ENCODE measurements around the gene TEX38.
"Not testable (repeated sequence)": the region's sequence is repeated elsewhere in the genome, so short reads cannot be mapped to it uniquely, and the experiment has no call there.

Gene TEX38

DNA sequence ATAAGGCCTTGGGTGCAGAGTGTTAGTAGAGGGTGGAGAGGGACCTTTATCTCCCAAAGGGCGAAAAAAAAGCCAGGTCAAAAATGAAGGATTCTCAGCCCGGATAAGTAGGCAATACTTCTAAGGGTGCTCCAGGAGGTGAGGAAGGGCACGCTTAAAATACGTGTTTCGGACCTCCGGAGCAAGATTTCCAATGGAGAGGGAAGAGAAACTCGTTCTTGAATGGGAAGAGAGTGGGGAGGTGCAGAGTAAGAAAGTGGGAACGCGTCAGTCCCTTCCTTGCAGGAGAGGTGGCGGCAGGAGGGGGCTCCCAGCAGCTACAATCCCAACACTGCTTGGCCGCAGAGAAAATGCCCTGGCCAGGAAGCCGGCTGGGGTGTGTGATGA, 46.7 kb downstream of the TEX38 start:
- Histone ChIP-seq H3K4me1 (ENCODE audit: insufficient read depth, low read length) (peaks cover 27% of the 10 kb centered on the region), H3K27ac (ENCODE audit: low read depth, low read length) (peak overlapping the region; percentile 81), H3K4me3 (ENCODE audit: low read depth in 1 of 2, low read length in 2 of 2) (peak overlapping the region; percentile 81 to 84), H3K36me3 (ENCODE audit: insufficient read depth, low read length) (peaks cover 17% of the 10 kb centered on the region), H3K9ac (ENCODE audit: low read length) (peak overlapping the region; percentile 52), H3K27me3 (ENCODE audit: control insufficient read depth in 1 of 2, insufficient read depth in 2 of 2, low read length in 2 of 2) (no peaks in the 10 kb centered on the region), H3K9me3 (ENCODE audit: low read length) (no peaks in the 10 kb centered on the region)

DNA sequence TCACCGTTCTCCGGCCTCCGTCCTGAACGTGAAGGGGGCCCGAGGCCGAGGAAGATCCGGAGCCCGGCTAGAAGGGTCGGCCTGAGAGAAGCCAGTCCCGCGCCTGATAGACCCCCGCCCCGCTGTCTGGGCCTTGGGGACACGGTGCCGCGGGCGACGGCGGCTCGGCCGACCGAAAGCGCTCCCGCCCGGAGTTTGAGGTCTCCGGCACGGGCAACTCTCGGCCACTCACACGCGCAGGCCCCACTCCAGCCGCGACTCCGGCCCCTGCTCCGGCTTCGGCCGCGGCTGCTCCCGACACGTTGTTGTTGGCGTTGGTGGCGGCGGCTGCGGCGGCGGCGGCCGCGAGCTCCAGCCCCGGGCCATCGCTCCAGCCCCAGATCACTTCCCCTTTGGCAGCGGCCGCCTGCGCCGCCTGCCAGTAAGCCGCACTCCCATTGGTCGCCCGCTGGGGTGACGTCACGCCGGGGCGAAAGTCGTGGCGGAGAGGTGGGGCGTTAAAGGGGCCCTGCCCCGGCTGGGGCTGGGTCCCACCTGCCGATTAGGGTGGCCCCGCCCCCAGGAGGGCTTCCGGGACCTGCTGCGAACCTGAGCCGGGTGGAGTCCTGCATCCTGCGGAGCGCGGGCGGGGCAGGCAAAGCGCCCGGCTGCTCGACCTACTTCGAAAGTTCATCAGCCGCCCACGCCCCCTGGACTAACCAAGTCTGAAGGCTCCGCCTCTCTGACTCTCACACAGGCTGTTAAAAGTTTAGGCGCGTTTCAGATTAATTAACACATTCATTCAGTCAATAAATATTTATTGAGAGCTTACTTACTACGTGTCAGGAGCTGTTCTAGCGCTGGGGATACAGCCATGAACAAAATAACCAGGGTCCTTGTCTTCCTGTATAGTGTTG, 47.3 kb downstream of the TEX38 start, which contains the start of gene EFCAB14:
TSS of gene EFCAB14 (minus strand) at position 388 of the 896 bp plus-strand sequence. CDS start 1,027 bp downstream, outside the sequence.
- Histone ChIP-seq H3K27me3 (ENCODE audit: control insufficient read depth in 1 of 2, insufficient read depth in 2 of 2, low read length in 2 of 2) (no peaks in the 10 kb centered on the region), H3K36me3 (ENCODE audit: insufficient read depth, low read length) (peaks cover 11% of the 10 kb centered on the region), H3K4me1 (ENCODE audit: insufficient read depth, low read length) (peaks cover 27% of the 10 kb centered on the region), H3K9ac (ENCODE audit: low read length) (peak within 1 kb of the TSS; percentile 52), H3K27ac (ENCODE audit: low read depth, low read length) (peak within 1 kb of the TSS; percentile 81), H3K9me3 (ENCODE audit: low read length) (no peaks in the 10 kb centered on the region), H3K4me3 (ENCODE audit: low read depth in 1 of 2, low read length in 2 of 2) (peak within 1 kb of the TSS; percentile 81 to 84)

GRCh38 chr1:46719689-46720088, 48.0 kb downstream of the TEX38 start:
- H3K27ac ChIP-seq (ENCODE audit: low read depth, low read length): no peak overlapping the region
- H3K4me3 ChIP-seq (ENCODE audit: low read depth in 1 of 2, low read length in 2 of 2): peak overlapping the region in 1 of 2 donors; percentile 84
- peaks cover 27% of the 10 kb centered on the region for H3K4me1 ChIP-seq (ENCODE audit: insufficient read depth, low read length)
- no peaks in the 10 kb centered on the region for H3K9me3 ChIP-seq (ENCODE audit: low read length)
- H3K27me3 ChIP-seq (ENCODE audit: control insufficient read depth in 1 of 2, insufficient read depth in 2 of 2, low read length in 2 of 2): no peaks in the 10 kb centered on the region
- peak overlapping the region; percentile 39 for H3K9ac ChIP-seq (ENCODE audit: low read length)
- peaks cover 10% of the 10 kb centered on the region for H3K36me3 ChIP-seq (ENCODE audit: insufficient read depth, low read length)

GRCh38 chr1:46720319-46720718, 48.7 kb downstream of the TEX38 start:
- not testable (repeated sequence) for H3K27me3 ChIP-seq (ENCODE audit: control insufficient read depth in 1 of 2, insufficient read depth in 2 of 2, low read length in 2 of 2); H3K36me3 ChIP-seq (ENCODE audit: insufficient read depth, low read length); H3K4me3 ChIP-seq (ENCODE audit: low read depth in 1 of 2, low read length in 2 of 2); H3K9ac ChIP-seq (ENCODE audit: low read length); H3K9me3 ChIP-seq (ENCODE audit: low read length); H3K27ac ChIP-seq (ENCODE audit: low read depth, low read length)
- peaks cover 27% of the 10 kb centered on the region for H3K4me1 ChIP-seq (ENCODE audit: insufficient read depth, low read length)

DNA sequence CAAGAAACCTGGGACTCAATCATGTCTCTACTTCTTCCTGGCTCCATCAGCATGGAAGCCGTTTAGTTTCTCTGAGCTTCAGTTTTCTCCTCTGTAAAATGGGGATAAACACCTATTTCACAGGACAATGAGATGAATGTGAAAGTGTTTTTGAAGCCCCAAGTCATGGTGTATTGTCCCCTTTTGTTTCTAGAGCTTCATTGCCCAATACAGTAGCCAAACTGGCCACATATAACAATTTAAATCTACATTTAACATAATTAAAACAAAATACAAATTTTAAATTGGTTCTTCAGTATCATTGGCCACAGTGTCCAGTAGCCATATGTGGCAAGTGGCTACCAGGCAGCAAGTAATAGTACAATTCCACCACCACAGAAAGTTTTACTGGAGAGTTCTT, 49.5 kb downstream of the TEX38 start:
- H3K9ac ChIP-seq (ENCODE audit: low read length): no peak overlapping the region
- H3K36me3 ChIP-seq (ENCODE audit: insufficient read depth, low read length): no peaks in the 10 kb centered on the region
- H3K4me1 ChIP-seq (ENCODE audit: insufficient read depth, low read length): peaks cover 25% of the 10 kb centered on the region
- no peaks in the 10 kb centered on the region for H3K9me3 ChIP-seq (ENCODE audit: low read length)
- H3K27ac ChIP-seq (ENCODE audit: low read depth, low read length): no peak overlapping the region
- no peak overlapping the region for H3K4me3 ChIP-seq (ENCODE audit: low read depth in 1 of 2, low read length in 2 of 2)
- no peaks in the 10 kb centered on the region for H3K27me3 ChIP-seq (ENCODE audit: control insufficient read depth in 1 of 2, insufficient read depth in 2 of 2, low read length in 2 of 2)

- Histone ChIP-seq H3K4me3 (ENCODE audit: low read depth in 1 of 2, low read length in 2 of 2) (no peak overlapping the region), H3K4me1 (ENCODE audit: insufficient read depth, low read length) (peaks cover 20% of the 10 kb centered on the region), H3K27ac (ENCODE audit: low read depth, low read length) (no peak overlapping the region), H3K36me3 (ENCODE audit: insufficient read depth, low read length) (no peaks in the 10 kb centered on the region), H3K9ac (ENCODE audit: low read length) (no peak overlapping the region), H3K9me3 (ENCODE audit: low read length) (no peaks in the 10 kb centered on the region), H3K27me3 (ENCODE audit: control insufficient read depth in 1 of 2, insufficient read depth in 2 of 2, low read length in 2 of 2) (no peaks in the 10 kb centered on the region)
These were observed 50.1 kb downstream of the TEX38 start for GRCh38 chr1:46721686-46722205.

All from muscle layer of colon (tissue), 2 donors.